GM12878 (cell line): ENCODE results near the gene RAPSN. TPM values are rescaled to one million over a fixed set of nuclear protein-coding genes. Genes with fewer than 3 reads are reported as not detected.

Source experiments
- CBX3 ChIP-seq: fragments of 200-600 bp; sonication (generic); IDR thresholded peaks from 2 replicates; pipeline ENCODE4 v1.6.1; 2016; ENCODE audit warnings: low read depth, borderline replicate concordance
- CEBPZ ChIP-seq: fragments of 150-350 bp; IDR thresholded peaks from 2 replicates; pipeline ENCODE4 v1.6.1; 2016; ENCODE audit warnings: low read depth, low read length
- CUX1 ChIP-seq: IDR thresholded peaks from 2 replicates; pipeline ENCODE4 v1.6.1; 2012; ENCODE audit warnings: improper control_type of control experiment, low read depth, low read length; ENCODE audit not compliant: insufficient replicate concordance
- ESRRA ChIP-seq: IDR thresholded peaks from 2 replicates; pipeline ENCODE4 v1.6.1; 2012; ENCODE audit warnings: mild to moderate bottlenecking, low read length, improper control_type of control experiment
- IKZF1 ChIP-seq: fragments of 450-650 bp; conservative IDR thresholded peaks from 2 replicates; pipeline ENCODE4 v1.6.1; 2017; ENCODE audit warnings: antibody characterized with exemption, mild to moderate bottlenecking
- KLF5 ChIP-seq: fragments of 450-650 bp; IDR thresholded peaks from 2 replicates; pipeline ENCODE4 v1.6.1; 2014; ENCODE audit warnings: mild to moderate bottlenecking; ENCODE audit not compliant: partially characterized antibody
- NR2F1 ChIP-seq: fragments of 450-650 bp; conservative IDR thresholded peaks from 2 replicates; pipeline ENCODE4 v1.6.1; 2017; ENCODE audit warnings: mild to moderate bottlenecking
- PAX5 ChIP-seq: IDR thresholded peaks from 2 replicates; pipeline ENCODE4 v1.6.1; 2011; ENCODE audit warnings: low read depth, low read length, borderline replicate concordance
- SMARCA5 ChIP-seq: fragments of 450-650 bp; IDR thresholded peaks from 2 replicates; pipeline ENCODE4 v1.6.1; 2017; ENCODE audit warnings: mild to moderate bottlenecking
- ZBTB33 ChIP-seq: fragments of 450-650 bp; IDR thresholded peaks from 2 replicates; pipeline ENCODE4 v1.6.1; 2017; ENCODE audit warnings: mild to moderate bottlenecking
- polyA plus RNA-seq, 11 experiments: library from polyadenylated mRNA; depleted of rRNA in 4 of 11; unstranded in 6 of 11; stranded (reverse) in 5 of 11; fragments of >200 nt; fragmentation: Nextera tagmentation in 4 of 11; fragmentation: Illumina TruSeq in 1 of 11; extraction: Ambion mirVana in 4 of 11; extraction: Trizol in 1 of 11; gene quantifications; 1 replicate in 1 of 11; 2 replicates in 10 of 11; pipeline versions ENCODE4 v1.2.1 to v1.2.3, GENCODE V29; 2011 to 2016; ENCODE audit warnings: inconsistent platforms in 2 of 11, missing spikeins in 2 of 11, low read depth in 1 of 11
- total RNA-seq, 4 experiments: library from RNA; depleted of rRNA in 3 of 4; stranded (reverse); fragments of >200 nt in 3 of 4; fragmentation: Illumina TruSeq in 1 of 4; extraction: Trizol in 1 of 4; gene quantifications; 2 replicates each; pipeline versions ENCODE4 v1.2.1 to v1.2.3, GENCODE V29; 2013 to 2021
- TF ChIP-seq, protein P1 (sequence below): fragments of 450-650 bp; IDR thresholded peaks from 2 replicates; pipeline ENCODE4 v1.6.1; 2014; ENCODE audit warnings: mild to moderate bottlenecking
- TF ChIP-seq, protein P2 (sequence below): fragments of 450-650 bp; IDR thresholded peaks from 2 replicates; pipeline ENCODE4 v1.6.1; 2016; ENCODE audit warnings: mild to moderate bottlenecking

The RAPSN gene
- total and polyA plus RNA-seq, 10 of the 15 experiments (the other 5 are each of a cell fraction or from before 2014, with no cell fraction given): 0.08 to 0.23 (median 0.14) TPM; not detected in 6

DNA sequence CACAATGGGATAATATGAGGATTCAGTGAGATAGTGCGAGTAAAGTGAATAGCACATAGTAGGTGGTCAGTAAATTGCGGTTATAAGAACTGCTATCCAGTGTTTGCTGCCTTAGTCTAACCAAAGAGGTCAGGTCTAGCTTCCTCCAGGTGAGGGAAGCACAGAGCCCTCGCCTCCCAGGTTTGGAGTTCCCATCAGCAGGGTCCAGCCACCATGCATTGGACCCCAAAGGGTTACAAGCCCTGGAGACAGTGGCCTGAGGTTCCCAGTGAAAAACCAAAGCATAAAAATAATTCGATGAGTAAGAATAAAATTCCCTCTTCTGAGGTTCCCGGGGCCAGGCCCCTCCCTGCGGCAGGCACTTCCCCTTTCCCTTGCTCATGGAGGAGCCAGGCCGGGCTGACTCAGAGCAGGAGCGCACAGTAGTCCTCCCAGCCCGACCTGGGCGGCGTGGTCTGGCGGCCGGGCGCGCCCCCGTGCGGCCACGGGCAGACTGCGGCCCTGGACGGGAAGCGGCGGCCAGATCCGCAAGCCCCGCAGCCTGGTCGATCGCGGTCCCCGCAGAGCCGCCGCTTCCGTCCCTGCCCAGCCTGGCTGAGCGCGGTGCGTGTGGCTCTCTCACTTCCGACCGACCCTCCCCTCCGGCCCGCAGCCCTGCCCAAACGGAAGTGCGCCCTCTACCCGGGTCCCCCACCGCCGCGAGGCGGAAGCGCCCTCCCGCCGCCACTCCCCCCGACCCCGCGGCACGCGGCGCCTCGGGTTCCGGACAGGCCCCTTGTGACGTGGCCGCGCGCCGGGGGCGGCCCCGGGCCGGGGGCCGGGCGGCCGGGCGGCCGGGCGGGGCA, 41.0 kb downstream of the RAPSN start, which contains the start of gene SLC39A13 (continued):
- TF ChIP-seq KLF5: peak; percentile 82
- TF ChIP-seq, protein P1, sequence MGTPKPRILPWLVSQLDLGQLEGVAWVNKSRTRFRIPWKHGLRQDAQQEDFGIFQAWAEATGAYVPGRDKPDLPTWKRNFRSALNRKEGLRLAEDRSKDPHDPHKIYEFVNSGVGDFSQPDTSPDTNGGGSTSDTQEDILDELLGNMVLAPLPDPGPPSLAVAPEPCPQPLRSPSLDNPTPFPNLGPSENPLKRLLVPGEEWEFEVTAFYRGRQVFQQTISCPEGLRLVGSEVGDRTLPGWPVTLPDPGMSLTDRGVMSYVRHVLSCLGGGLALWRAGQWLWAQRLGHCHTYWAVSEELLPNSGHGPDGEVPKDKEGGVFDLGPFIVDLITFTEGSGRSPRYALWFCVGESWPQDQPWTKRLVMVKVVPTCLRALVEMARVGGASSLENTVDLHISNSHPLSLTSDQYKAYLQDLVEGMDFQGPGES: peak; percentile 22; the same call in 1 of the 2 replicates
- peak; percentile 100 for TF ChIP-seq IKZF1
- TF ChIP-seq PAX5: peak; percentile 27; the same call in 1 of the 2 replicates
- TF ChIP-seq CUX1: peak; percentile 78
- TF ChIP-seq CEBPZ: no peak
- TF ChIP-seq, protein P2, sequence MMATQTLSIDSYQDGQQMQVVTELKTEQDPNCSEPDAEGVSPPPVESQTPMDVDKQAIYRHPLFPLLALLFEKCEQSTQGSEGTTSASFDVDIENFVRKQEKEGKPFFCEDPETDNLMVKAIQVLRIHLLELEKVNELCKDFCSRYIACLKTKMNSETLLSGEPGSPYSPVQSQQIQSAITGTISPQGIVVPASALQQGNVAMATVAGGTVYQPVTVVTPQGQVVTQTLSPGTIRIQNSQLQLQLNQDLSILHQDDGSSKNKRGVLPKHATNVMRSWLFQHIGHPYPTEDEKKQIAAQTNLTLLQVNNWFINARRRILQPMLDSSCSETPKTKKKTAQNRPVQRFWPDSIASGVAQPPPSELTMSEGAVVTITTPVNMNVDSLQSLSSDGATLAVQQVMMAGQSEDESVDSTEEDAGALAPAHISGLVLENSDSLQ: peak; percentile 33; the same call in 1 of the 2 replicates
- peak; percentile 90; the same call in 1 of the 2 replicates for TF ChIP-seq ZBTB33
- TF ChIP-seq SMARCA5: peak; percentile 99
- 0 out of 2 replicates have a peak, but pooled peaks have one; percentile 46 for TF ChIP-seq ESRRA
- TF ChIP-seq NR2F1: peak; percentile 89
- TF ChIP-seq CBX3: no peak
